ENCODE measurements around the gene ARID3C. TPM values are rescaled to one million over a fixed set of nuclear protein-coding genes. Genes with fewer than 3 reads are reported as not detected.

Gene ARID3C
- total RNA-seq, 1 donor from 2014 or later: not detected

DNA sequence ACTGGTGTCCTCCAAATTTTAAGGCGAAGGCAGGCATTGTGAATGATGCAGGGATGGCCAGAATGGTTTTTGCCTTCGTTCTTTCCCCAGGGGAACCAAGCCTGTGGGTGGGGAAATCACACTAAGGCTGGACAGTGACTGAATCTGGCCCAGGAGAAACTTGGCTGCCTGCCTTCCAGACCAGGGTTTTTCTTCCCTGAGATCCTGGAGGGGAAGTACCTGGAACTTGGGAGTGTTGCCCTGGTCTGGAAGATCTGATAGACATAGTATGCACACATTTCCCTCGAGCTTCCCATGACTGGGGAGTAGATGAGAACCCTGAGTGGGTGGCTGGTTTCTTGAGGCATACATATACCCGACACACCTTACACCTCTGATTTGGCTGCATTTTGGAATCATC is 22.5 kb upstream of the ARID3C start:
- peak overlapping the region; percentile 37 to 45 for H3K4me3 ChIP-seq
- intact Hi-C loops (cut with DNase I): no loop called here
- TF ChIP-seq POLR2AphosphoS5 (IDR thresholded peaks at IDR 0.05; ENCODE audit: insufficient read depth in 1 of 2, low read depth in 1 of 2) (no peak), POLR2A (IDR thresholded peaks at IDR 0.05) (no peak)
- TF ChIP-seq, protein P1, sequence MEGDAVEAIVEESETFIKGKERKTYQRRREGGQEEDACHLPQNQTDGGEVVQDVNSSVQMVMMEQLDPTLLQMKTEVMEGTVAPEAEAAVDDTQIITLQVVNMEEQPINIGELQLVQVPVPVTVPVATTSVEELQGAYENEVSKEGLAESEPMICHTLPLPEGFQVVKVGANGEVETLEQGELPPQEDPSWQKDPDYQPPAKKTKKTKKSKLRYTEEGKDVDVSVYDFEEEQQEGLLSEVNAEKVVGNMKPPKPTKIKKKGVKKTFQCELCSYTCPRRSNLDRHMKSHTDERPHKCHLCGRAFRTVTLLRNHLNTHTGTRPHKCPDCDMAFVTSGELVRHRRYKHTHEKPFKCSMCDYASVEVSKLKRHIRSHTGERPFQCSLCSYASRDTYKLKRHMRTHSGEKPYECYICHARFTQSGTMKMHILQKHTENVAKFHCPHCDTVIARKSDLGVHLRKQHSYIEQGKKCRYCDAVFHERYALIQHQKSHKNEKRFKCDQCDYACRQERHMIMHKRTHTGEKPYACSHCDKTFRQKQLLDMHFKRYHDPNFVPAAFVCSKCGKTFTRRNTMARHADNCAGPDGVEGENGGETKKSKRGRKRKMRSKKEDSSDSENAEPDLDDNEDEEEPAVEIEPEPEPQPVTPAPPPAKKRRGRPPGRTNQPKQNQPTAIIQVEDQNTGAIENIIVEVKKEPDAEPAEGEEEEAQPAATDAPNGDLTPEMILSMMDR (IDR thresholded peaks at IDR 0.05): no peak
- no peak for DNase-seq (ENCODE audit: extremely low spot score in 2 of 2)
- peaks cover 0 to 15% of the 10 kb centered on the region in 2 donors for H3K36me3 ChIP-seq
- H3K4me1 ChIP-seq: peaks cover 71% of the 10 kb centered on the region
- no peaks in the 10 kb centered on the region for H3K9me3 ChIP-seq
- peak overlapping the region; percentile 87 for H3K27ac ChIP-seq
- H3K27me3 ChIP-seq: no peaks in the 10 kb centered on the region

DNA sequence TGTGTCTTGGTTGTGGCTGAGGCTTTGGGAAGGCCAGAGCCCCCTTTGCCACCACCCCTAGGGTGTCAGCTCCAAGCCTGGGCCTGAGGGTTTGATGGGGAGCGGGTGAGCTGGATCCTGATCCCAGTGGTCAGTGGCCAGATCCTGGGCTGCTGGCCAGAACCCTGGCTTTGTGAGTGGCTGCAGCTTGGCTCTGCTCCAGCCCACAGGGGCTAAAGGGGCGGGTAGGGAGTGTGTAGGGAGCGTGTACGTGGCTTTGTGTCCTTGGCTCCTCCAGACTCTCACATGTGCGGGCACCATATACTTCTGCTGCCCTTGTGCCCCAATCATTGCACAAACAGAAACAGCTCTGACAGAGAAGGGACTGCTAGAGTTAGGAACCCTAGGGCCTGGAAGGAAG is 21.9 kb upstream of the ARID3C start:
- peak overlapping the region; percentile 87 for H3K27ac ChIP-seq
- H3K4me1 ChIP-seq: peaks cover 71% of the 10 kb centered on the region
- H3K36me3 ChIP-seq: peaks cover 0 to 15% of the 10 kb centered on the region in 2 donors
- intact Hi-C loops (cut with DNase I): no loop called here
- no peak for DNase-seq (ENCODE audit: extremely low spot score in 2 of 2)
- H3K9me3 ChIP-seq: no peaks in the 10 kb centered on the region
- TF ChIP-seq POLR2A (IDR thresholded peaks at IDR 0.05) (no peak), POLR2AphosphoS5 (IDR thresholded peaks at IDR 0.05; ENCODE audit: insufficient read depth in 1 of 2, low read depth in 1 of 2) (no peak)
- TF ChIP-seq, protein P1 (IDR thresholded peaks at IDR 0.05): no peak
- H3K4me3 ChIP-seq: no peak overlapping the region
- no peaks in the 10 kb centered on the region for H3K27me3 ChIP-seq

DNA sequence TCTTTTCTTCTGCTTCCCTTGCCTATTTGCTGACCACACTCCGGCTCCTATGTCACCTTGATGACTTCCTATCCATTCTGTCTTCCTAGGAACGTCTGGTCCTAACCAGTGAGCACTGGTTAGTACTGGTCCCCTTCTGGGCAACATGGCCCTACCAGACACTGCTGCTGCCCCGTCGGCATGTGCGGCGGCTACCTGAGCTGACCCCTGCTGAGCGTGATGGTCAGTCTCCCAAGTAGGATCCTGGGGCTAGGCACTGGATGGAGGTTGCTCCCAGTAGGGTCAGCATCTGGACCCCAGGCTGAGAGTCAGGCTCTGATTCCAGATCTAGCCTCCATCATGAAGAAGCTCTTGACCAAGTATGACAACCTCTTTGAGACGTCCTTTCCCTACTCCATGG is 19.8 kb upstream of the ARID3C start:
- Histone ChIP-seq H3K27ac (no peak overlapping the region), H3K4me3 (no peak overlapping the region), H3K9me3 (no peaks in the 10 kb centered on the region), H3K36me3 (peaks cover 0 to 15% of the 10 kb centered on the region in 2 donors), H3K4me1 (peaks cover 50% of the 10 kb centered on the region), H3K27me3 (no peaks in the 10 kb centered on the region)
- DNase-seq (ENCODE audit: extremely low spot score in 2 of 2): no peak
- intact Hi-C loops (cut with DNase I): no loop called here
- TF ChIP-seq POLR2AphosphoS5 (IDR thresholded peaks at IDR 0.05; ENCODE audit: insufficient read depth in 1 of 2, low read depth in 1 of 2): no peak

DNA sequence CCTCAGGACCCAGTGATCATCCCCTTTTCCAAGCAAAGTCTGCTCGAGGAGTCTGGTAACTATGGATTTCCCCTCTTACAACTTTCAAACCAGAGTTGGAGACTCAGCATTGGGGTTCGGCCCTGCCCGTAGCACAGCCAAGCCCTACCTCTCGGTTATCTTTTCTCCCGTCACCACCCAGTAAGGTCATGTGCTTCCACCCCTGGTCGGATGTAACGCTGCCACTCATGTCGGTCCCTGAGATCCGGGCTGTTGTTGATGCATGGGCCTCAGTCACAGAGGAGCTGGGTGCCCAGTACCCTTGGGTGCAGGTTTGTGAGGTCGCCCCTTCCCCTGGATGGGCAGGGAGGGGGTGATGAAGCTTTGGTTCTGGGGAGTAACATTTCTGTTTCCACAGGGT is 18.8 kb upstream of the ARID3C start:
- Histone ChIP-seq H3K9me3 (no peaks in the 10 kb centered on the region), H3K4me1 (peaks cover 39% of the 10 kb centered on the region), H3K27me3 (no peaks in the 10 kb centered on the region), H3K4me3 (peak overlapping the region; percentile 76 to 89), H3K27ac (peak overlapping the region; percentile 71), H3K36me3 (peaks cover 0 to 15% of the 10 kb centered on the region in 2 donors)
- no peak for DNase-seq (ENCODE audit: extremely low spot score in 2 of 2)
- intact Hi-C loops (cut with DNase I): no loop called here
- TF ChIP-seq POLR2A (IDR thresholded peaks at IDR 0.05): no peak
- TF ChIP-seq, protein P1 (IDR thresholded peaks at IDR 0.05): no peak
- no peak for TF ChIP-seq POLR2AphosphoS5 (IDR thresholded peaks at IDR 0.05; ENCODE audit: insufficient read depth in 1 of 2, low read depth in 1 of 2)

DNA sequence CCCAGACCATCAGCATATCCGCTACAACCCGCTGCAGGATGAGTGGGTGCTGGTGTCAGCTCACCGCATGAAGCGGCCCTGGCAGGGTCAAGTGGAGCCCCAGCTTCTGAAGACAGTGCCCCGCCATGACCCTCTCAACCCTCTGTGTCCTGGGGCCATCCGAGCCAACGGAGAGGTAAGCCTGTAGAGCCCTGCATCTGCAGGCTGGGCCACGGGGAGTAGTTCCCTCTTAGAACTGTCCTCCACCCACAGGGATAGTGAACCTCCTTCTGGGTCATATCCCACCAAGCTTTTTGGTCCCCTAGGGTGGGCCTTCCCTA is 18.2 kb upstream of the ARID3C start:
- Histone ChIP-seq H3K36me3 (peaks cover 0 to 15% of the 10 kb centered on the region in 2 donors), H3K27me3 (no peaks in the 10 kb centered on the region), H3K4me3 (peak overlapping the region; percentile 76 to 89), H3K9me3 (no peaks in the 10 kb centered on the region), H3K4me1 (peaks cover 33% of the 10 kb centered on the region), H3K27ac (peak overlapping the region; percentile 71)
- intact Hi-C loops (cut with DNase I): no loop called here
- TF ChIP-seq POLR2A (IDR thresholded peaks at IDR 0.05) (no peak), POLR2AphosphoS5 (IDR thresholded peaks at IDR 0.05; ENCODE audit: insufficient read depth in 1 of 2, low read depth in 1 of 2) (no peak)
- TF ChIP-seq, protein P1 (IDR thresholded peaks at IDR 0.05): no peak
- no peak for DNase-seq (ENCODE audit: extremely low spot score in 2 of 2)

Data from vagina (tissue), 2 donors.